ENCODE measurements around the gene TRAPPC4. TPM values are rescaled to one million over a fixed set of nuclear protein-coding genes. Genes with fewer than 3 reads are reported as not detected.

Gene TRAPPC4
- total and polyA plus RNA-seq, 7 donors, result 32.4 to 90.9 (median 51.8) TPM

GRCh38 chr11:119019996-119020395, 1.4 kb downstream of the TRAPPC4 start:
- DNase-seq, result peak; percentile 49
- 19 to 54% methylated on average over 2 of the region's 2 CpGs for WGBS, 2 donors
- H3K9me3 ChIP-seq, result no peaks in the 10 kb centered on the region
- H3K4me3 ChIP-seq, result peak overlapping the region in 2 of 4 donors; percentile 88 to 96
- peak overlapping the region; percentile 96 to 98 (median 97) for H3K27ac ChIP-seq
- TF ChIP-seq EP300 (IDR thresholded peaks at IDR 0.05) (no peak), CTCF (IDR thresholded peaks at IDR 0.05) (no peak)
- H3K4me1 ChIP-seq, result peaks cover 0 to 48% (median 44%) of the 10 kb centered on the region in 4 donors
- no peaks in the 10 kb centered on the region for H3K27me3 ChIP-seq
- intact Hi-C loops (cut with DNase I), result loop anchor here (5.0 kb wide), 1 partner anchor 77 kb away; a partner anchor contains a TSS
- H3K36me3 ChIP-seq, result peaks cover 24 to 71% (median 38%) of the 10 kb centered on the region in 4 donors

GRCh38 chr11:119021631-119022030, 3.1 kb downstream of the TRAPPC4 start:
- peaks cover 14 to 70% (median 26%) of the 10 kb centered on the region in 4 donors for H3K36me3 ChIP-seq
- H3K27me3 ChIP-seq, result no peaks in the 10 kb centered on the region
- intact Hi-C loops (cut with DNase I), result no loop called here
- peaks cover 0 to 39% (median 33%) of the 10 kb centered on the region in 4 donors for H3K4me1 ChIP-seq
- DNase-seq, result no peak
- H3K9me3 ChIP-seq, result no peaks in the 10 kb centered on the region
- WGBS, 2 donors, result 24 to 69% methylated on average over 5 of the region's 5 CpGs
- no peak overlapping the region for H3K27ac ChIP-seq
- H3K4me3 ChIP-seq, result no peak overlapping the region
- TF ChIP-seq POLR2AphosphoS5 (IDR thresholded peaks at IDR 0.05), result no peak
- TF ChIP-seq EP300 (IDR thresholded peaks at IDR 0.05), result no peak
- no peak for TF ChIP-seq POLR2A (IDR thresholded peaks at IDR 0.05)

- TF ChIP-seq CTCF (IDR thresholded peaks at IDR 0.05) (no peak), POLR2A (IDR thresholded peaks at IDR 0.05) (no peak), POLR2AphosphoS5 (IDR thresholded peaks at IDR 0.05) (no peak), EP300 (IDR thresholded peaks at IDR 0.05) (no peak)
- Histone ChIP-seq H3K4me1 (peaks cover 0 to 28% (median 25%) of the 10 kb centered on the region in 4 donors), H3K27ac (no peak overlapping the region), H3K9me3 (no peaks in the 10 kb centered on the region), H3K36me3 (peaks cover 14 to 69% (median 24%) of the 10 kb centered on the region in 4 donors), H3K4me3 (no peak overlapping the region), H3K27me3 (no peaks in the 10 kb centered on the region)
- intact Hi-C loops (cut with DNase I), result no loop called here
- DNase-seq, result no peak
Measured at GRCh38 chr11:119023741-119024140, 5.2 kb downstream of the TRAPPC4 start.

- Histone ChIP-seq H3K36me3 (peaks cover 14 to 69% (median 24%) of the 10 kb centered on the region in 4 donors), H3K27ac (peak overlapping the region in 1 of 4 donors; percentile 15), H3K4me3 (no peak overlapping the region), H3K4me1 (peaks cover 0 to 28% (median 26%) of the 10 kb centered on the region in 4 donors), H3K9me3 (no peaks in the 10 kb centered on the region), H3K27me3 (no peaks in the 10 kb centered on the region)
- DNase-seq, result peak; percentile 57
- TF ChIP-seq EP300 (IDR thresholded peaks at IDR 0.05) (no peak), POLR2AphosphoS5 (IDR thresholded peaks at IDR 0.05) (no peak), CTCF (IDR thresholded peaks at IDR 0.05) (no peak), POLR2A (IDR thresholded peaks at IDR 0.05) (no peak)
- intact Hi-C loops (cut with DNase I), result no loop called here
- WGBS, 2 donors, result 73 to 77% methylated on average over 15 of the region's 15 CpGs
Measured at GRCh38 chr11:119024430-119025098, 6.0 kb downstream of the TRAPPC4 start.

GRCh38 chr11:119025099-119025473, 6.5 kb downstream of the TRAPPC4 start:
- Histone ChIP-seq H3K4me3 (no peak overlapping the region), H3K9me3 (no peaks in the 10 kb centered on the region), H3K36me3 (peaks cover 14 to 67% (median 24%) of the 10 kb centered on the region in 4 donors), H3K27ac (peak overlapping the region in 1 of 4 donors; percentile 15), H3K27me3 (no peaks in the 10 kb centered on the region), H3K4me1 (peaks cover 0 to 28% (median 26%) of the 10 kb centered on the region in 4 donors)
- 65 to 79% methylated on average over 5 of the region's 5 CpGs for WGBS, 2 donors
- intact Hi-C loops (cut with DNase I), result no loop called here
- peak; percentile 53 for DNase-seq
- TF ChIP-seq EP300 (IDR thresholded peaks at IDR 0.05) (no peak), POLR2AphosphoS5 (IDR thresholded peaks at IDR 0.05) (no peak), POLR2A (IDR thresholded peaks at IDR 0.05) (no peak), CTCF (IDR thresholded peaks at IDR 0.05) (no peak)

All from sigmoid colon (tissue), 7 donors.